ENCODE measurements around the gene DONSON.
"Not testable (repeated sequence)": the region's sequence is repeated elsewhere in the genome, so short reads cannot be mapped to it uniquely, and the experiment has no call there.

The DONSON gene, protein sequence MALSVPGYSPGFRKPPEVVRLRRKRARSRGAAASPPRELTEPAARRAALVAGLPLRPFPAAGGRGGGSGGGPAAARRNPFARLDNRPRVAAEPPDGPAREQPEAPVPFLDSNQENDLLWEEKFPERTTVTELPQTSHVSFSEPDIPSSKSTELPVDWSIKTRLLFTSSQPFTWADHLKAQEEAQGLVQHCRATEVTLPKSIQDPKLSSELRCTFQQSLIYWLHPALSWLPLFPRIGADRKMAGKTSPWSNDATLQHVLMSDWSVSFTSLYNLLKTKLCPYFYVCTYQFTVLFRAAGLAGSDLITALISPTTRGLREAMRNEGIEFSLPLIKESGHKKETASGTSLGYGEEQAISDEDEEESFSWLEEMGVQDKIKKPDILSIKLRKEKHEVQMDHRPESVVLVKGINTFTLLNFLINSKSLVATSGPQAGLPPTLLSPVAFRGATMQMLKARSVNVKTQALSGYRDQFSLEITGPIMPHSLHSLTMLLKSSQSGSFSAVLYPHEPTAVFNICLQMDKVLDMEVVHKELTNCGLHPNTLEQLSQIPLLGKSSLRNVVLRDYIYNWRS

GRCh38 chr21:33588485-33589335 is at the start of gene DONSON:
Gene DONSON, minus strand, starts transcription at chr21:33588684. Its CDS starts 43 bp downstream, at chr21:33588641.
- DNase-seq (ENCODE audit: low read depth in 2 of 2), result peak; percentile 78

DNA sequence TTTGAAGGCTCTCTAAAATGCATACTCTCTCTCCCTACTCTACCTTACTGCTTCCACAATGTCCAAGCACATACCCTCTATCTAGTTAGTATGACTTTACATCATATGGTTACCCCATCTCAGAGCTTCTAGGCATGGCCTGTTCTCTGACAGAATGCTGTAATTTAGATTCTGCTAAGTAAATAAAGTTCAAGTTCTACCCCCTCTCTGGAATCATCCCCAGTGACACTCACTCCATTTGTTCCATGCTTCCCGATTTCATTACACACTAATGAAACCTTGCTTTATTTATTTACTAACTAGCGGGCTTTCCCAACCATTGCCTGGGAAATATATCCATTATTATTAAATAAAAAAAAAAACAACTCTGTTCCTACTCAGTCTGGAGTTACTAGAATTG is 45.8 kb upstream of the DONSON start:
- DNase-seq (ENCODE audit: low read depth in 2 of 2), result no peak

DNA sequence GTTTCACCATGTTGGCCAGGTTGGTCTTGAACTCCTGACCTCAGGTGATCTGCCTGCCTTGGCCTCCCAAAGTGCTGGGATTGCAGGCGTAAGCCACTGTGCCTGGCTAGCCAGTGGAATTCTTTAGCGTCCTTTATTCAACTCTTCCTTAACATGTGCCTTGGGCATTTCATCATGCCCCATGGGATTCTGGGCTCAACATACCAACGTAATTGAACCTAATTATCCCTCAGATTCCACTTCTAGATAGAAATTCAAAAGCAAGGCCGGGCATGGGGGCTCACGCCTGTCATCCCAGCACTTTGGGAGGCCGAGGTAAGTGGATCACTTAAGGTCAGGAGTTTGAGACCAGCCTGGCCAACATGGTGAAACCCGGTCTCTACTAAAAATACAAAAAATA is 37.7 kb upstream of the DONSON start:
- not testable (repeated sequence) for DNase-seq (ENCODE audit: low read depth in 2 of 2)

GRCh38 chr21:33622253-33622652 is 33.8 kb upstream of the DONSON start:
- DNase-seq (ENCODE audit: low read depth in 2 of 2), result no peak

DNA sequence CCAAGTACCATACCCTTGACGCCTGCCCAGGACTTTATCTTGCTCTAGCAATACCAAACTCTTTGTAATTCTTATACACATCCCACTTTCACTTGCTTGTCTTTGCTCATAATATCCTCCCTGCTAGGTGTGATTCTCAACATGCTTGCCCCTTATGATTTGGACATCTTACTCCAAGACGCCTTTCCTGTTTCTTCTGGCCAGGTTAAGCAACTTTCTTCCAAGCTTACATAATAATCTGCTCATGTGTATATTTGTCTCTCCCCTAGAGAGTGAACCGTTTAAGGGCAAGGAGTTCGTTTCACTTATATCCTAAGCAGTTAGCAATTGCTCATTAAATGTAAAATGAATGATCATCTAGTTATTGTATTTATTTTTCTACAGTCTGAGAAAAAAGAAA is 31.2 kb upstream of the DONSON start:
- no peak for DNase-seq (ENCODE audit: low read depth in 2 of 2)

DNA sequence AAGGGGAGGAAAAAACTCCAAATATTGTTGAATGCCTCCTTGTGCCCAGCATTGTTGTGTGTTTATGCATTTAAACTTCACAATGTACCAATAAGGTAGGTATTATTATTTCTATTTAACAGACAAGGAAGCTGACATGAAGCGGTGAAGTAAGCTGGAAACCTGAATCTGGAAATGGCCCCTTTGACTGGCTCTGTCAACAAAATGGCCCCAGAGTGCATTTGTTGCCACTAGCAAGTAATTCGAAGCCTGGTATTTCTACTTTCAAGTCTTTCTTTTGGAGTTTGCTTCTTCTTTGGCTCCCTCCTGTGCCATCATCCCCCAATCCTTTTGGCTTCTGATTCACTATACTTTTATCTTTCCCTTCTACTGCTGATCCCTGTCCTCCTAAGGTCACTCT is 29.9 kb upstream of the DONSON start:
- DNase-seq (ENCODE audit: low read depth in 2 of 2), result no peak

GRCh38 chr21:33617565-33617964 is 29.1 kb upstream of the DONSON start:
- DNase-seq (ENCODE audit: low read depth in 2 of 2), result not testable (repeated sequence)

GRCh38 chr21:33611006-33611744 is 22.7 kb upstream of the DONSON start:
- DNase-seq (ENCODE audit: low read depth in 2 of 2), result no peak

GRCh38 chr21:33608559-33608958 is 20.1 kb upstream of the DONSON start:
- no peak for DNase-seq (ENCODE audit: low read depth in 2 of 2)

DNA sequence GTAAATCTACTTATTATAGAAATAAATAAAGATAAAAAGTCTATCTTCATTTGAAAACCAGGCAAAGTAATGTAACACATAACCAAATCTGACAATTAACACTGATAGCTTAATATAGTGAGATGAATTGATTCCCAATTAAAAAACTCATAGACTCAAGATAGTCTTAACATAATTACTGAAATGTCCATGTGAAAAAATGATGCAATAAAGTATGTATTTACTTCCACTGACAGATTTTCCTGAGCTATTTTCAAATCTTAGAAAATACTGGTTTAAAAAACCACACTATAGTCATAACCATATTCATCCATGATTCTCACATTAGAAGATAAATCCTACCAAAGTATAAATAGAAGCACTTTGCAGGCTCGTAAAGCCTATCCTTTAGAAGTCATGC is 9.6 kb upstream of the DONSON start:
- no peak for DNase-seq (ENCODE audit: low read depth in 2 of 2)

DNA sequence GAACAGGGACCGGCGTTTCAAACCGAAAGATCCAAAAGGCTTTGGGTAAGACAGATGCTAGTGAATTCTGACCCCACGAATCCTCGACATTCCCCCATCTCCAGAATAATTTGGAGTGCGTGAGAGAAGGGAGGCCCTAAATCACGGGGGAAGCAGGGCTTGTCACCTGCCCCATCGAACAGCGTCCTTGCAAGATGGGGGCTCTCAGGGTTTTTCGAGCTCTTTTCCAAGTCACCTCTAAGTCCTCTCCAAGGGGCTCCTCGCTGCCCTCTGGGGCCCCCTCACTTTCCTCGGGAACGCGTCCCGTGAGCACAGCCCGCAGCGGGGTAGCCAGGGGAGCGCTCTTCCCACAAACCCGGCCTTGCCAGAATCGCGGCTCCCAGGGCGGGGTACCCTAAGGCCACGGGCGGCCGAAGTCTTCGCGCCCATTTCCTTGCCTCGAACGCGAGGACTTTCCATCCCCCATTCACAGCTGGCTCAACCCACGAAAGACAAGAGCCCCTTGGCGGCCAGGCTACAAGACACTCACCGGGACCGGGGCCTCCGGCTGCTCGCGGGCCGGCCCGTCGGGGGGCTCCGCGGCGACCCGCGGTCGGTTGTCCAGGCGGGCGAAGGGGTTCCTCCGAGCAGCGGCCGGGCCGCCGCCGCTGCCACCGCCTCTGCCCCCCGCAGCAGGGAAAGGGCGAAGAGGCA is 546 bp downstream of the DONSON start:
- peak in 1 of 2 donors; percentile 0 for DNase-seq (ENCODE audit: low read depth in 2 of 2)

- DNase-seq (ENCODE audit: low read depth in 2 of 2), result no peak
Measured at GRCh38 chr21:33586927-33587326, 1.6 kb downstream of the DONSON start.

DNA sequence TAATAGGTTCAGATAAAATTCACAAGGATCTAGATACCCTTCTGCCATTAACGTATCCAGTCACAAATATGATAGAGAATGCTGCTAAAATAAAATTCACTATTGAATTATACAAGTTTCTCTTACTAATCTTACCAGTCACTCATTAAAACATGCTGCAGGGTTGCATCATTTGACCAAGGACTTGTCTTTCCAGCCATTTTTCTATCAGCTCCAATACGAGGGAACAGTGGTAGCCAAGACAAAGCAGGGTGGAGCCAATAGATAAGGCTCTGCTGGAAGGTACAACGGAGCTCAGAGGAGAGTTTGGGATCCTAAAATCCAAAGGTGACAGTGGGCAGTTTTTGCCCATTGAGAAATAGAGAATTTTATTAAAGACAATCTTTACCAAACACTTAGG is 4.0 kb downstream of the DONSON start:
- no peak for DNase-seq (ENCODE audit: low read depth in 2 of 2)

- DNase-seq (ENCODE audit: low read depth in 2 of 2), result no peak
Measured at GRCh38 chr21:33578959-33579542, 9.4 kb downstream of the DONSON start.

DNA sequence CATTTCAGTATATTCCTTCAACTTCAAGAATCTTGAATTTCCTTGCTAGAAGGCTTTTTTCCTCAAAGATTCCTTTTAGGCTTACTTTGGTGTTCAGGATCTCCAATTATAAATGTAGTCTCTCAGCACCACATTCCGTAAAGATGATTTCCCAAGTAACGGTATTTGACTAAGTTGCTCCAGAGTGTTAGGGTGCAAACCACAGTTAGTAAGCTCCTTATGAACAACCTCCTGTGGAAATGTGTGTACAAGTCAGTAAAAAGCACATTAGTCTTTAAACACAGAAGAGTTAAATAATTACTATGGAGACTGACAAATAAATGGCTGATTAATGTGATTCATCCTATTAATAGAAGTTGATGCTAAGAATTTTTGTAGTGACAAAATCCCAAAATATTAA is 10.3 kb downstream of the DONSON start:
- no peak for DNase-seq (ENCODE audit: low read depth in 2 of 2)

DNA sequence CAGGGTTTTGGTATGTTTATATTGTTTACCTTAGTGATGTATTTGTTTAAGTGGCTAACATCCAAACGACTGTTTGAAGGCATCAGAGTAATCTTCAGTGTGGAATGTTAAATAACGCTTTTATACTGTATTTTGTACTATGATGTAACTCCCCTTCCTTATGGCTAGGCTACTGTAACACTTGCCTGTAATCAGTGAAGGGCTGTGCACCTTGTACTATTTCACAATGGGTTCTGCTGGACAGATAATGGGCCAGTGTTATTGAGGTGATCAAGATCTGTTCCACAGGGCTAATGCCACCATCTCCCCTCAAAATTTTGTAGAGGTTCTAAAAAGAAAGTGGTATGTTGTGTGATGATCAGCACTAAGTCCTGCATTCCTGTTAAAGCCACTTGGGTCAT is 11.7 kb downstream of the DONSON start:
- DNase-seq (ENCODE audit: low read depth in 2 of 2), result not testable (repeated sequence)

DNA sequence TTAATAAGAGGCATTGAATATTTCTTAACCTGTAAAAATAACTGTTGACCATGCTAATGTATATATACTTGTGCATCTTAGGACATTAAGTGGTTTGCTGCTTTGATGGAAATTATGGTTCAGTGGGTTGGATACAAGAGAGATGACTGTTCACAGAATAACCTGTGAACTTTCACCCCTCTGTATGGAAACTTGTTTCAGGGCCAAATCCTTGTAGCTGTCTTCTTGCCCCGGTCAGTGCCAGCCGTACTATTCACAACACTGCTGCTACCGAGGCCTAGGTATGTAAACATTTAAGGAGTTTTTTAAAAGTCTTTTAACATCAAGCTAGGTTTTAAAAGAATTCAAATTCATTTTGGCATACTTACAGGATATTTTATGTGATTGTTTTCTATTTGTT is 16.1 kb downstream of the DONSON start:
- DNase-seq (ENCODE audit: low read depth in 2 of 2), result no peak

DNA sequence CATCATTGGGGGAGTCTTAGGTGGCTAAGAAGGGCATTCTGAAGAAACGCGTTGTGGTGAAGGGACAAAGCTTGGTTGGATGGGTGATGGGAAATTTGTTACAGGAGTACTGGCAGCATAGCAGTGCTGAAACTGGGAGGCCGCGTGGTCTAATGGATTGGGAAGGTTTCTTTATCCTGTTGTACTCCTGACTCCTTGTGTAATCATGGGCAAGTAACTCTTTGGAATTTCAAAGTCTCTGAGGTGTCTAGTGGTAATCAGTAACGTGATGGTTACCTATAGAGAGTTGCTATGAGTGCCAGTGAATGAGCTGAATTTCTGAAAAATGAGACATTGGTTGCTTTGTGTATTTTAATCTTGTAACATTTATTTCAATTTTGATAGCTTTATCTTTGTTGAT is 18.5 kb downstream of the DONSON start:
- DNase-seq (ENCODE audit: low read depth in 2 of 2), result no peak

- DNase-seq (ENCODE audit: low read depth in 2 of 2), result no peak
Measured at GRCh38 chr21:33568448-33568847, 20.0 kb downstream of the DONSON start.

GRCh38 chr21:33567914-33568313 is 20.6 kb downstream of the DONSON start:
- no peak for DNase-seq (ENCODE audit: low read depth in 2 of 2)

DNA sequence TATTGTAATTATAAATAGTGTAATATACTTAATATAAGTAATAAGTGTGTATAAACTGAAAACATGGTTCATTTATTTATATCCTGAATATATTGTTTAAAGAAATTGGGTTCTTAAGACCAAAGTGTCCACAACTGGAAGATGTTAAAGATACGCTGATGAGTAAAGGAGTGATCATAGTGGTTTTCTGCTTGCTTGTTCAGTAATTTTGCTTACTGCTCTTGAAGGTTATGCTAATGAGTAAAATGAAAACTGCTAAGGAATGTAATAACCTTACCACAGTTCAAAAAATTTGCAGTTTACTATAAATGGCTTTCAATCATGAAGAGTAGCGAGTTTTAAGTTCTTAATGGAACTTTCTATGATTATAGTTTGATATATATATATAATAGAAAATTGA is 22.0 kb downstream of the DONSON start:
- DNase-seq (ENCODE audit: low read depth in 2 of 2), result no peak

Data from stimulated activated CD8-positive, alpha-beta memory T cell treated with anti-CD3 and anti-CD28 coated beads, Interleukin-2, amount 100 ng/mL, for 1 hour (primary cell).